HPDE6-E6E7 (cell line): Measurements from ENCODE around the gene LRP4.

Experiments
- DNase-seq: peaks from one replicate; pipeline ENCODE4 v3.0.0; 2011; ENCODE audit warnings: missing footprints; ENCODE audit errors: extremely low spot score

LRP4 gene

GRCh38 chr11:46850829-46851380, 67.4 kb downstream of the LRP4 start:
- DNase-seq: no peak

- no peak for DNase-seq
These were observed 68.7 kb downstream of the LRP4 start for GRCh38 chr11:46849631-46850030.

GRCh38 chr11:46846510-46846830, 71.9 kb downstream of the LRP4 start:
- no peak for DNase-seq

- peak; percentile 91 for DNase-seq
These were observed 72.4 kb downstream of the LRP4 start, which contains the start of gene CKAP5 for GRCh38 chr11:46845740-46846509. TSS of gene CKAP5 (minus strand) at chr11:46846280. CDS start at chr11:46821231, 25,049 bp downstream.

- DNase-seq: no peak
These were observed 73.0 kb downstream of the LRP4 start for GRCh38 chr11:46845440-46845739.

DNA sequence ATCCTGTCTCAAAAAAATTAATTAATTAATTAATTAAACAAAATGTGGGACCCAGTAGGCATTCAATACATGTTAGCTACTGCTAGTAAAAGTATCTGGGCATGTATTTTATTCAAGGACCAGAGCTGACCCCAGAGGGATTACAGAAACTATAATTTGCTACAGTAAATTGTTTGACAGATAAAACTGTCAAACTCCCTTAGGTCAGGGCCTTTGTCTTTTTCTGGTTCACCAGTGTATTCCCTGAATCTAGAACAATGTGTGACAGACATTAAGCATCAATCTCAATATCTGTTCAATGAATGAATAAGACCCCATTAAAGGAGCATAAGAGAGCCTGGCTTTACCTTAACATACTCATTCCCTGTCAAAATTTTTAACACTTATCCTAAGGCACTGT, 78.2 kb downstream of the LRP4 start:
- no peak for DNase-seq

GRCh38 chr11:46838501-46838900, 79.8 kb downstream of the LRP4 start:
- no peak for DNase-seq

DNA sequence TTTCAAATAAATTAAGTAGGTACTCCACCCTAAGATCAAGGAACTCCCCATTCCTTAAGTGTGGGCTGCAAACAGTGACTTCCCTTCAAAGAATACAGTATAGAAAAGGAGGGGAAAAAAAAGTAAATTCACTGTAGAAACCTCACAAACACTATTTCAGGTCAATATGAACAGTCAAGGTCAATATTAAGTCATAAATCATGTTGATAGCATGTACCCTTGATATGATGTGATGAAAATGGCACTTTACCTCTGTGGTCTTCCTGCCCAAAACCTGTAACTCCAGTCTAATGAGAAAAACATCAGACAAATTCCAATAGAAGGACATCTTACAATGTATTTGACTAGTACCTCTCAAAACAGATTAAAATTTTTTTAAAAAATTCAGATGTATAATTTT, 80.5 kb downstream of the LRP4 start:
- no peak for DNase-seq

DNA sequence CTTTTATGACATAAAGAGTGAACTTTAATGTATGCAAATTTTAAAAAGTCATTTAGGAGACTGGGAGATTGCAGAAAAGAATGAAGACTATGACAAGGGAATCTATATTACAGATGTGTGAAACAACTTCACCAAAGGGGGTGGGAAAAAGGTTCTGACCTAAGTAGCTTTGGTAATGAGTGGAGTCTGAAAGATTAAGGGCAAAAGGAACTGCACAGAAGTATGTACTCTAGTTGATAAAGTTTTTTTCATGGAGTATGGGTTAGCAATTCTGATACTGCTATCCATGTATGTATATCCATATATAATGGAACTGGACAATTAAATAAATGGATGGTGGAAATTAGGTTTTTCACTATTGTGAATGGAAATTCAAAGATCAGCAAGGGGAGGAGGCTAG, 81.5 kb downstream of the LRP4 start:
- no peak for DNase-seq

- no peak for DNase-seq
These were observed 81.9 kb downstream of the LRP4 start for GRCh38 chr11:46836431-46836830.

- DNase-seq: no peak
These were observed 82.5 kb downstream of the LRP4 start for GRCh38 chr11:46835897-46836296.

GRCh38 chr11:46834821-46835220, 83.5 kb downstream of the LRP4 start:
- DNase-seq: no peak

- no peak for DNase-seq
These were observed 85.7 kb downstream of the LRP4 start for GRCh38 chr11:46832511-46833214.

GRCh38 chr11:46827995-46828394, 90.4 kb downstream of the LRP4 start:
- DNase-seq: no peak

GRCh38 chr11:46826310-46827044, 91.9 kb downstream of the LRP4 start:
- peak; percentile 59 for DNase-seq

- peak; percentile 10 for DNase-seq
These were observed 109.4 kb downstream of the LRP4 start for GRCh38 chr11:46808799-46809431.
